Stomach (tissue), 4 donors: ENCODE data around the gene TMPRSS7.

ENCODE experiments used
- CTCF ChIP-seq, 7 experiments: fragments of 450-650 bp in 4 of 7; fragments of 200-600 bp in 3 of 7; sonication (generic) in 3 of 7; IDR thresholded peaks; one replicate each; pipeline ENCODE4 v1.5.1; 2016 to 2019; ENCODE audit warnings: antibody characterized with exemption in 7 of 7, control low read depth in 2 of 7, mild to moderate bottlenecking in 1 of 7
- POLR2A ChIP-seq, 4 donors: fragments of 450-650 bp; IDR thresholded peaks; one replicate each; pipeline ENCODE4 v1.6.1; 2016; ENCODE audit warnings: antibody characterized with exemption in 4 of 4, control low read depth in 2 of 4, mild to moderate bottlenecking in 1 of 4, moderate library complexity in 1 of 4

DNA sequence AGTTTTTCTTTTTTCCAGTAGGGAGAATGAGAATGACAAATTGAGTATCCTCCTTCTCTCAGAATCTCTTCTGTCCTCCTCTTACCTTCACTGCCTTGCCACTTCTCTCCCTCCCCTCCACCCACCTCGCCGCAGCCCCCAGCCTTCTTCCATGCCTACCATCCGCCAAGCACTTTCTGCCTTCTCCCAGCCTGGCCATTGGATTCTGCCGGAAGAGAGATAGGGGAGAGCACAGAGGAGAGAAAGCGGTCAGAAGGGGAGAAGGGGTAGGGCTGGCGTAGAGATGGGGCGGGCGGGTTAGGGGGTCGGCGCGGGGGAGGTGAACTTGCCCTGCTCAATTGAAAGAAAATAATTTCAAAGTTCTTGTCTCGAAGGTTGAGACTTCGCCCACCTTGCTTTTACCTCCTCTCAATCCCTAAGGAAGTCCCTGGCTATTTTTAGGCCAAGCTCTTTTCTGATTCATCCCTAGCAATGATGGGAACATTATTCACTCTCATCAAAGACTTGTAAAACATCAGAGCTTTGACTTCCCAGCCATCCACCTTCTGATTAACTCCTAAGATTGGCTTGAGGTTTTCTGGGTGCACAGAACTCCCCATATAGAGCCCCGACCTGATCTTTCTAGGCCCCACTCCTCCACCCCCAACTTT is 52.5 kb downstream of the TMPRSS7 start:
- no peak for TF ChIP-seq POLR2A (IDR thresholded peaks at IDR 0.05)
- no peak for TF ChIP-seq CTCF (IDR thresholded peaks at IDR 0.05)
